ENCODE results near the gene TBC1D3G.
"Not testable (repeated sequence)": the region's sequence is repeated elsewhere in the genome, so short reads cannot be mapped to it uniquely, and the experiment has no call there.

TBC1D3G gene

DNA sequence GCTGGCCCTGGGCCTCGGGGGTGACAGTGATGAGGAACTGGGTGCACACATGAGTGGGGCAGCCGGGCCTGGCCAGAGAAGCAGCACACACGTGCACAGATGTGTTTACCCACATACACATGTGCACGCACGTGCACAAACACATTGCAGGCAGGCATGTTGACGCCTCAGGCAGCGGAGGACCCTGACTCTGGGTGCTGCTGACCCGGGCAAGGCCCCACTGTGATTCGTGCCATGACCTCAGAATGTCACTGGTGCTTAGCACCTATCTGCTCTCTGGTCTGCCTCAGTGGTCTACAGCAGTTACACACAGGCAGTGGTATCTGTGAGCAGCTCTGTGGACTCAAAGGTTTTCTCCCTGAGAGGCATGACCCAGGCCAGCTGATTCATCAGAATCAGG, at the start of gene TBC1D3G:
Gene TBC1D3G, plus strand, starts transcription at position 301 of the 400 bp plus-strand sequence. CDS start 1,528 bp downstream, outside the sequence.
- DNase-seq, ATAC-seq: not testable (repeated sequence)

DNA sequence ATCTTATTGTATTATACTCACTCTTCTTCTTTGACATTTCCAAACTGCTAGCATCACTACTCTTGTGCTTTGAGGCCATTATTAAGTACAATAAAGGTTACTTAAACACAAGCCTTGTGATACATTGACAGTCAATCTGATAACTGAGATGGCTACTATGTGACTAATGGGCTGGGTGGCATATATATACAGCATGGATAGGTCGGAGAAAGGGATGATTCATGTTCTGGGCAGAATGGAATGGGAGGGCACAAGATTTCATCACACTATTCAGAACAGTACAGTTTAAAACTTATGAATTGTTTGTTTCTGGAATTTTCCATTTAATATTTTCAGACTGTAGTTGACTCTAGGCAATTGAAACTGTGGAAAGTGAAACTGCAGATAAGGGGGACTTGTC, 40.4 kb upstream of the TBC1D3G start:
- ATAC-seq, result peak; percentile 66

DNA sequence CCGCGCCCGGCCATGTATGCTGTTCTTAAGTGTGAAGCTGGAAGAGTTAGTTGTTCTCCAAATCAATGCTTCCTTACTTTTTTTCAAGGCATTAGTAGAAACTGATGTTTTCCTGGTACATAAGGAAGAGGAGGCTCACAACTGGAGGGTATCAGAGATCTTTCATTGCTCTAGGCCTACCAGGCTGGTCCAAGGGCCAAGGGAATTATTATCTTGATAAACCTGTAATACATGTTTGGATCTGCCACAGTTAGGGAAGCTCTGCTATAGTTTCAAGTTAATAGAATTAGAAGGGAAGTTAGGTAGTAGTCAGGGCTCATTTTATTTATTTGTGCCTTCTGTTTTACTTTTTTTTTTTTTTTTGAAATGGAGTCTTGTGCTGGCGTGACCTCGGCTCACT, 39.5 kb upstream of the TBC1D3G start:
- not testable (repeated sequence) for ATAC-seq, DNase-seq

More for the DNA sequence above, 40.4 kb upstream of the TBC1D3G start:
- DNase-seq, result not testable (repeated sequence)

DNA sequence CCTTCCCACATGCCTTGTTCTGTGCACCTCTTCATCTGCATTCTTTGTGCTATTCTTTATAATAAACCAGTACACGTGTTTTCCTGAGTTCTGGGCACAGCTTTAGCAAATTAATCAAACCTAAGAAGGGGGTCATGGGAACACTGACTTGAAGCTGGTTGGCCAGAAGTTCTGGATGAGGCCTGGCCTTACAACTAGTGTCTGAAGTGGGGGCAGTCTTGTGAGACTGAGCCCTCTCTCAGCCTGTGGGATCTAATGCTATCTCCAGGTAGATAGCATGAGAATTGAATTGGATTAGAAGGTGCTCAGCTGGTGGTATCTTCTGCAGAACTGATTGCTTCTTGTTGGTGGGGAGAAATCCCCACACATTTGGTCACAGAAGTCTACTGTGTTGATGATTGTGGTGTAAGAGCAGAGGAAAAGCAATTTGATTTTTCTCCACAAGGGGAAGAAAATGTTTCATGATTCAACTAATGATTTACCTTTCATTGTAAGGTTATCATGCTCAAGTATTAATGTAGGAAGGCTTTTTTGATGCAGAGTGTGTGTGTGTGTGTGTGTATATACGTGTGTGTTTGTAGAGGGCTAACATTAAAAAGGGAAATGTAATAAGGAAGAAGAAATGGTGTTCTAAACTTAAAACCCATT, 33.6 kb upstream of the TBC1D3G start:
- ATAC-seq, DNase-seq: not testable (repeated sequence)

DNA sequence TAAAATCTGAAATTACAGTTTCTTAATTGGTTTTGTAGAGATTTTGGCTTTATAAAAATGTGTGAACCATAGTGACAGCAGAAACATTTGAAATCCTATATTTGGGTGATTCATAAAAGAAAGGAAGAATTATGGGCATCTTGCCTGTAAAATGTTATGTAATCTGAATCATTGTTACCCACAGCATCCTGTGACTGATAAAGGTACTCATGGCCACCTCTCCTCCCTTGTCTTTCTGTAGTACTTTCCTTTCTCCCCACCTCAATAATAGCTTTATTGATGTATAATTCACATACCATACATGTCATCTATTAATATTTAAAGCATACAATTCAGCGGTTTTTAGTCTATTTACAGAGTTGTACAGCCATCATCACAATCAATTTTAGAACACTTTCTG, 28.5 kb upstream of the TBC1D3G start:
- not testable (repeated sequence) for DNase-seq, ATAC-seq

DNA sequence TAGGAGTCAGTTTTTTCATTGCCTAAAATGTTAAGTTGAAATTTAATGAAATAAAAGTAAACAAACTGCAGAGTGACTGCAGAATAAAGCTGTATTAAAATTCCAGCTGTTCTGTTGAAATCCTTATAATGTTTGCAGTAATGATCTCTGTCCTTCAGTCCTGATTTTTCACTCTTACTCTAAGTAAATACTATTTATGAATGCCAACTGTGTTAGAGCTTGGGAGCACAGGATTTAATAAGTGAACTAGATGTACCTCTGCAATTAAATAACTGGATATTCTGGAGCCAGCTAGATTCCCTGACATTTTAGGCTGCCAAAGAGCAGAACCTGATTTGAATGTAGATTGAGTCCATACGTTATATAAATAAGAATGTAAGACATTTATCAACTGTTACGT, 7.9 kb upstream of the TBC1D3G start:
- ATAC-seq, DNase-seq: not testable (repeated sequence)

DNA sequence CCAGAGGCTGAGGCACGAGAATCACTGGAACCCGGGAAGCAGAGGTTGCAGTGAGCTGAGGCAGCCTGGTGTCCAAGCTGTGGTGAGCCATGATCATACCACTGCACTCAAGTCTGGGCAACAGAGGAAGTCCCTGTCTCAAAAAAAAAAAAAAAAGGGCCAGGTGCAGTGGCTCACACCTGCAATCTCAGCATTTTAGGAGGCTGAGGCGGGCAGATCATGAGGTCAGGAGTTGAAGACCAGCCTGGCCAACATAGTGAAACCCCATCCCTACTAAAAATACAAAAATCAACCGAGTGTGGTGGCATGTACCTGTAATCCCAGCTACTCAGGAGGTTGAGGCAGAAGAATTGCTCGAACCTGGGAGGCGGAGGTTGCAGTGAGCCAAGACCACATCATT, 38.8 kb downstream of the TBC1D3G start:
- not testable (repeated sequence) for ATAC-seq, DNase-seq

DNA sequence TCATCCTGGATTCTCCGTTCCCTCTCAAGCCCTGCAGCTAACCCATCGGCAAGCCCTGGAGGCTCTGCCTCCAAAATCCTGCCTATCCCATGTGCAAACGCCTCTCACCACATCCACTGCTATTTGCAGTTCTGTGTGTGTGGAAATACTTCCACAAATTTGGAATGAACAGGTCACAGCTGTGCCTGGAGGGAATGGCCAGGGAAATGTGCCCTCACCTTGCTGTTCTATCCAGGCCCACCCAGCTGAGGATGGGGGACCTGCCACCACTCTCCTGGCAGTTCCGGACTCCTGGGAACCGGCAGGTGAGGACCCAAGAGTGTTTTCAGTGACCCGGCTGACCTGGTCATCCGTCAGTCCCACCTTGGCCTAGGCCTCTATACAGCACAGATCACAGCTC, 52.3 kb downstream of the TBC1D3G start:
- not testable (repeated sequence) for ATAC-seq, DNase-seq

Data from stimulated activated naive CD8-positive, alpha-beta T cell treated with anti-CD3 and anti-CD28 coated beads, Interleukin-15, Interleukin-2, amounts not matched to agents 100 U/mL and 50 U/mL, for 24 hours (primary cell).